GM19099 (cell line): Measurements from ENCODE around the gene COLEC12.
A peak's percentile ranks its signal among the peaks of the same experiment; 100 is the strongest.

Source experiments
- POLR2A ChIP-seq: IDR thresholded peaks from 3 replicates; pipeline ENCODE4 v1.6.1; 2011; ENCODE audit warnings: low read depth; ENCODE audit not compliant: insufficient read length; ENCODE audit errors: extremely low read depth

The COLEC12 gene

DNA sequence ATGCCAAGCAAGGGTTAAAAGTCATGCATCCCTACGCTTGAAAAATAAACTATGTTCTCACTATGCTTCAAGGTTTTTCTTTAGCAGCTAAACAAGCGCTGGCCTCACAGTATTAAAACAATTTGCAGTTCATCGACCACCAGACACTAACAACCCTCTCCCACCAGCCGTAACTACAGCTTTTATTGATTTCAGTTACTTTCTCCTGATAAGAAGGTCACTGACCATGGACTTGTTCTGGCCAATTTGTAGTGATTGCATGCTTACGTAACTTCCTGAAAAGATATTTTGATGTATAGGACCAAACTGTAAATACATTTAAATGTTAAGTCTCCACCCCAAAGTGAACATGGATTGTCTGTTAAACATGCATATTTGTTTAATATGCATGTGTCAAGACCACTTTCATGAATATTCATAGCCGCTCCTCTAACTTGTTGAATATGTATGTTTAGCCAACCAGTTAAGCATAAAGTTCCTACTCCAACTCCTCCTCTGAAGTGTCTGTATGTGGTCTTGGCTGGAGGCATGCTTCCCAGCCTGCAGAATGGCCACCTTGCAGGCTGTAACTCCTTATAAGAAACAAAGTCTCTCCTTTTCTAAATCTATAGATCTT lies 230.9 kb downstream of the COLEC12 start:
- no peak for TF ChIP-seq POLR2A

DNA sequence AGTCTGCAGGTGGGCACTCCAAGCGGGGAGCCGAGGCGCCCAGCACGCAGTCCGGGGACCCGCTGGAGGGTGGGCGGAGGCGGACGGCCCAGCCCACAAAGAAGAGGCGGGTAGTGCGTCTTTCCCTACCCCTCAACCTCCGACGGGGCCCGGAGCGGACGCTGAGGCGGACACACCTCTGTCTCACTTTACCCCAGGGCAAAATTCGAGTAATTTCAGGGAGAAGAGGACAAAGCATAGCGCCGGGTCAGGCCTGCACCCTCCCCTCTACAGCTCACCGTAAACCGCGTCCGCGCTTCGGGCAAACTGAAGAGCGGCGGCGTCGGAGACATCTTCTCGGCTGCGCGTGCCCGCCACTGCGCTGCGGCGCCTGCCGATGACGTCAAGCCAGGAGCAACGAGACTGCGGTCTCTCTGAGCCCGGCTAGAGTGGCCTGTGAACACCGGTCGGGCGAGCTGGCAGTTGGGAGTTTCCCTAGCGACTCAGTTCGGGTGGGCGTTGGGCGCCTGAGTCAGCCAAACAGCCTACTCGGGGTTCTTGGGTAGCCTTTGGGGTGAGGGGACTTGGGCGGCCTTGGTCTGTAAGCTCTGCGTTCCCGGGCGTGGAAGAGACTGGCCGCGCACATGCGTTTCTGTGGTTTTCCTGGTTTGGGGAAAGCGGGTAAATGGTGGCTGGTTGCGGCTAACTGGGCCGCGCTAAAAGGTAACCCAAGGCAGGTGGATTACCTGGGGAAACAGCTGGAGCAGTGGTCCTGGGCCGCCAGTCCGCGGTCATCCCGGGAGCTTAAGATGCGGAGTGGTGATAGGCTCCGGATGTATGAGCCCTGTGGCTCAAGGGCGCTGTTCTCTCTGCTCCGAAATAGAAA lies 232.6 kb downstream of the COLEC12 start, which contains the start of gene THOC1:
Gene THOC1, minus strand, starts transcription at position 360 of the 865 bp plus-strand sequence. Its CDS starts 28 bp downstream, at position 332.
- peak; percentile 95 for TF ChIP-seq POLR2A

GRCh38 chr18:267380-267687 lies 233.2 kb downstream of the COLEC12 start:
- no peak for TF ChIP-seq POLR2A
